VCaP (cell line): Measurements from ENCODE around the gene GALNT13.

Experiments
- H3K27ac ChIP-seq: fragments of 450-650 bp; 2 replicates; pipeline ENCODE4 v1.5.1; 2017
- CTCF ChIP-seq: fragments of 450-650 bp; conservative IDR thresholded peaks from 2 replicates; pipeline ENCODE4 v1.5.1; 2017; ENCODE audit warnings: mild to moderate bottlenecking, moderate library complexity

GALNT13 gene

GRCh38 chr2:154280543-154280942, 408.8 kb downstream of the GALNT13 start:
- TF ChIP-seq CTCF = no peak
- no peak overlapping the region for H3K27ac ChIP-seq

GRCh38 chr2:154289870-154290269, 418.1 kb downstream of the GALNT13 start:
- no peak overlapping the region for H3K27ac ChIP-seq
- no peak for TF ChIP-seq CTCF

- no peak overlapping the region for H3K27ac ChIP-seq
- TF ChIP-seq CTCF = no peak
These were observed 419.8 kb downstream of the GALNT13 start for GRCh38 chr2:154291511-154291910.

GRCh38 chr2:154291927-154292326, 420.2 kb downstream of the GALNT13 start:
- no peak overlapping the region for H3K27ac ChIP-seq
- no peak for TF ChIP-seq CTCF

GRCh38 chr2:154293864-154294263, 422.1 kb downstream of the GALNT13 start:
- no peak overlapping the region for H3K27ac ChIP-seq
- TF ChIP-seq CTCF = no peak

- TF ChIP-seq CTCF = no peak
- H3K27ac ChIP-seq = no peak overlapping the region
These were observed 434.7 kb downstream of the GALNT13 start for GRCh38 chr2:154306266-154306970.

GRCh38 chr2:154307007-154307406, 435.3 kb downstream of the GALNT13 start:
- no peak for TF ChIP-seq CTCF
- no peak overlapping the region for H3K27ac ChIP-seq
